ENCODE results near the gene RBFOX2. TPM values are rescaled to one million over a fixed set of nuclear protein-coding genes. Genes with fewer than 3 reads are reported as not detected.
"Not testable (repeated sequence)": the region's sequence is repeated elsewhere in the genome, so short reads cannot be mapped to it uniquely, and the experiment has no call there.

RBFOX2 gene
- total and polyA plus RNA-seq, 10 of the 15 experiments (the other 5 are each of a cell fraction or from before 2014, with no cell fraction given): 0.01 to 2.7 (median 0.17) TPM; not detected in 4

DNA sequence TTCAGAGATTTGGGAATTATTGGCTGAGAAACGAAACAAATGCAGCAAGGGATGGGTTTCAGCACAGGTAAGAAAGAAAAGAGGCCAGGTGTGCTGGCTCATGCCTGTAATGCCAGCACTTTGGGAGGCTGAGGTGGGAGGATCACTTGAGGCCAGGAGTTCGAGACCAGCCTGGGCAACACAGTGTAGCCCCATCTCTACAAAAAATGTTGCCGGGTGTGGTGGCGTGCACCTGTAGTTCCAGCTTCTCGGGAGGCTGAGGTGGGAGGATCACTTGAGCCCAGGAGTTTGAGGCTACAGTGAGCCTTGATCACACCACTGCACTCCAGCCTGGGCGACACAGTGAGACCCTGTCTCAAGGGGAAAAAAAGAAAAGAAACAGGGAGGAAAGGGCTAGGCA lies 290.7 kb downstream of the RBFOX2 start:
- H3K4me1 ChIP-seq (ENCODE audit: control insufficient read depth, insufficient read depth, low read length); H3K4me3 ChIP-seq; POLR2A ChIA-PET; BruUV-seq (replicated peaks); RAD21 ChIA-PET (ENCODE audit: unreplicated experiment); H3K9ac ChIP-seq (ENCODE audit: control insufficient read depth, insufficient read depth, low read length); intact Hi-C loops (cut with micrococcal nuclease; ENCODE audit: unreplicated experiment); H3K79me2 ChIP-seq (ENCODE audit: control insufficient read depth, insufficient read depth, low read length); ATAC-seq; CTCF ChIA-PET; H4K20me1 ChIP-seq (ENCODE audit: control insufficient read depth, insufficient read depth); DNase-seq (ENCODE audit: low read depth, low spot score); in situ Hi-C loops (cut with MboI); H2AFZ ChIP-seq (ENCODE audit: control insufficient read depth, low read depth, low read length); H3K4me2 ChIP-seq (ENCODE audit: control insufficient read depth, insufficient read depth); SMC1A ChIA-PET (ENCODE audit: uncharacterized antibody, unreplicated experiment); H3K27me3 ChIP-seq (replicated peaks in 1 of 2; ENCODE audit: control insufficient read depth in 2 of 2, insufficient read depth in 2 of 2, low read length in 1 of 2); FAIRE-seq; H3K27ac ChIP-seq (ENCODE audit: control insufficient read depth, insufficient read depth); H3K36me3 ChIP-seq (ENCODE audit: control insufficient read depth in 2 of 2, insufficient read depth in 2 of 2, low read length in 1 of 2); H3K9me3 ChIP-seq (replicated peaks; ENCODE audit: control insufficient read depth, insufficient read depth, low read length): not testable (repeated sequence)
- WGBS (ENCODE audit: insufficient coverage, insufficient replicate concordance, low lambda C conversion rate, missing lambda C conversion rate): 30% methylated on average over 6 of the region's 6 CpGs

DNA sequence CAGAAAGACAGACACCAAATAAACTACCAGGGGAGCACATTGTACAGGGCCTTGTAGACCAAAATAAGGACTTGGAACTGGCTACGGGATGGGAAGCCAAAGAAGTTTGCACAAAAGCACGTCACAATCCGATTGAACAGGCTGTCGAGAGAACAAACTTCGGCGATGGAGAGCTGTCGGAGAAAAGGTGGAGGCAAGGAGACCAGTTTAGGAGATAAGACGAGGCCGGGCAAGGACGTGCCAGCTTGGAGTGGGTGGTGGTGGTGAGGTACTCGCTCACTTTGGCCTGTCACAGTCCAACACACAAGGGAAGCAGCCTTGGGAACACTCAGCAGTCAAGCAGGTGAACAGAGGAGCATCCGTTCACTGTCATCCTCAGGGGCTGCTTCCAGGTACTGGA lies 291.9 kb downstream of the RBFOX2 start:
- BruUV-seq (replicated peaks): no TSS peak
- Histone ChIP-seq H3K9ac (ENCODE audit: control insufficient read depth, insufficient read depth, low read length) (no peak overlapping the region), H3K9me3 (replicated peaks; ENCODE audit: control insufficient read depth, insufficient read depth, low read length) (no peaks in the 10 kb centered on the region), H3K4me1 (ENCODE audit: control insufficient read depth, insufficient read depth, low read length) (no peaks in the 10 kb centered on the region), H3K27ac (ENCODE audit: control insufficient read depth, insufficient read depth) (no peak overlapping the region), H3K79me2 (ENCODE audit: control insufficient read depth, insufficient read depth, low read length) (no peaks in the 10 kb centered on the region), H3K4me2 (ENCODE audit: control insufficient read depth, insufficient read depth) (no peak overlapping the region), H2AFZ (ENCODE audit: control insufficient read depth, low read depth, low read length) (no peak overlapping the region), H4K20me1 (ENCODE audit: control insufficient read depth, insufficient read depth) (no peaks in the 10 kb centered on the region), H3K36me3 (ENCODE audit: control insufficient read depth in 2 of 2, insufficient read depth in 2 of 2, low read length in 1 of 2) (no peaks in the 10 kb centered on the region), H3K27me3 (replicated peaks in 1 of 2; ENCODE audit: control insufficient read depth in 2 of 2, insufficient read depth in 2 of 2, low read length in 1 of 2) (peaks cover 0 to 4% of the 10 kb centered on the region in 2 experiments), H3K4me3 (no peak overlapping the region)
- ChIA-PET POLR2A (no interaction called here), SMC1A (ENCODE audit: uncharacterized antibody, unreplicated experiment) (no interaction called here), RAD21 (ENCODE audit: unreplicated experiment) (no interaction called here), CTCF (interaction anchor here (0.6 kb wide), 1 partner anchor 161 kb away, joined by 3 read pairs; no protein-coding TSS in a partner anchor)
- in situ Hi-C loops (cut with MboI) (no loop called here), intact Hi-C loops (cut with micrococcal nuclease; ENCODE audit: unreplicated experiment) (no loop called here)
- WGBS (ENCODE audit: insufficient coverage, insufficient replicate concordance, low lambda C conversion rate, missing lambda C conversion rate): 32% methylated on average over 12 of the region's 12 CpGs
- no peak for FAIRE-seq
- no peak for ATAC-seq
- DNase-seq (ENCODE audit: low read depth, low spot score): no peak
- TF ChIP-seq, protein P1, sequence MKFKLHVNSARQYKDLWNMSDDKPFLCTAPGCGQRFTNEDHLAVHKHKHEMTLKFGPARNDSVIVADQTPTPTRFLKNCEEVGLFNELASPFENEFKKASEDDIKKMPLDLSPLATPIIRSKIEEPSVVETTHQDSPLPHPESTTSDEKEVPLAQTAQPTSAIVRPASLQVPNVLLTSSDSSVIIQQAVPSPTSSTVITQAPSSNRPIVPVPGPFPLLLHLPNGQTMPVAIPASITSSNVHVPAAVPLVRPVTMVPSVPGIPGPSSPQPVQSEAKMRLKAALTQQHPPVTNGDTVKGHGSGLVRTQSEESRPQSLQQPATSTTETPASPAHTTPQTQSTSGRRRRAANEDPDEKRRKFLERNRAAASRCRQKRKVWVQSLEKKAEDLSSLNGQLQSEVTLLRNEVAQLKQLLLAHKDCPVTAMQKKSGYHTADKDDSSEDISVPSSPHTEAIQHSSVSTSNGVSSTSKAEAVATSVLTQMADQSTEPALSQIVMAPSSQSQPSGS (IDR thresholded peaks at IDR 0.05; ENCODE audit: low read length): no peak
- TF ChIP-seq EED (IDR thresholded peaks at IDR 0.05; ENCODE audit: low read depth): no peak
- no peak for TF ChIP-seq MYB (IDR thresholded peaks at IDR 0.05; ENCODE audit: borderline replicate concordance, low read depth, low read length)
- TF ChIP-seq PAX8 (IDR thresholded peaks at IDR 0.05): no peak
- no peak for TF ChIP-seq E4F1 (IDR thresholded peaks at IDR 0.05; ENCODE audit: borderline replicate concordance, partially characterized antibody)
- no peak for TF ChIP-seq TARDBP (IDR thresholded peaks at IDR 0.05; ENCODE audit: borderline replicate concordance)
- no peak for TF ChIP-seq SRF (IDR thresholded peaks at IDR 0.05; ENCODE audit: low read depth in 2 of 2, low read length in 2 of 2)
- TF ChIP-seq BCL11A (IDR thresholded peaks at IDR 0.05; ENCODE audit: low read depth, low read length): no peak
- no peak for TF ChIP-seq ATF7 (IDR thresholded peaks at IDR 0.05; ENCODE audit: low read depth)
- TF ChIP-seq JUNB (IDR thresholded peaks at IDR 0.05): no peak
- no peak for TF ChIP-seq CHD2 (IDR thresholded peaks at IDR 0.05; ENCODE audit: borderline replicate concordance, low read depth, low read length)
- no peak for TF ChIP-seq ZZZ3 (IDR thresholded peaks at IDR 0.05; ENCODE audit: control insufficient read depth, insufficient read length, low read depth)
- TF ChIP-seq KDM1A (IDR thresholded peaks at IDR 0.05; ENCODE audit: borderline replicate concordance): no peak
- no peak for TF ChIP-seq EGR1 (IDR thresholded peaks at IDR 0.05; ENCODE audit: borderline replicate concordance in 1 of 2, low read depth in 2 of 2, low read length in 2 of 2)

All from GM12878 (cell line).